HCEC 1CT (cell line): ENCODE measurements around the gene KRTAP10-5.
"Not testable (repeated sequence)": the region's sequence is repeated elsewhere in the genome, so short reads cannot be mapped to it uniquely, and the experiment has no call there.

Source experiments
- DNase-seq: peaks from one replicate; pipeline ENCODE4 v3.0.0-alpha.2; 2017

The KRTAP10-5 gene

GRCh38 chr21:44590311-44590721, 9.9 kb upstream of the KRTAP10-5 start:
- no peak for DNase-seq

- no peak for DNase-seq
Measured at GRCh38 chr21:44589586-44590305, 9.3 kb upstream of the KRTAP10-5 start.

- DNase-seq: no peak
Measured at GRCh38 chr21:44589094-44589493, 8.7 kb upstream of the KRTAP10-5 start.

- DNase-seq: no peak
Measured at GRCh38 chr21:44585892-44586291, 5.5 kb upstream of the KRTAP10-5 start.

- DNase-seq: no peak
Measured at GRCh38 chr21:44583800-44584147, 3.4 kb upstream of the KRTAP10-5 start.

GRCh38 chr21:44583089-44583799, 2.8 kb upstream of the KRTAP10-5 start:
- DNase-seq: no peak

DNA sequence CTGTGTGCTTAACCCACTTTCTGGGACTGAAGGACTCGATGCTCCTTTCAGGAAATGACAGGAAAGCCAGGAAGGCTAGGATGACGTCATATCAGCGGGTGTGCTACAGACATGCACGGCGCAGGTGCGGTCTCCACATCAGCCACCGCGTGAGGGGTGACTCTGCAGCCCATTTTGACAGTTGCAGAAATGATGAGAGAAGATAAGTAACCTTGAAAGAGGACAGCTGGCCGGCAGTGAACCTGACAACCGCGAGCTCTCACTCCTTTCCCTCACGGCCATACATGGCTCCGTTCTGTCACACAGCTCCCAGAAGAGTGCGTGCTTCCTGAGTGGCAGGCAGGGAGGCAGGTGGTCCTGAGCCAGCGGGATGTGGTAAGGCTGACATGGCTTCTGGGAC, 1.7 kb upstream of the KRTAP10-5 start:
- no peak for DNase-seq

GRCh38 chr21:44581158-44581557, 754 bp upstream of the KRTAP10-5 start:
- no peak for DNase-seq

- no peak for DNase-seq
Measured at GRCh38 chr21:44579833-44580144, 615 bp downstream of the KRTAP10-5 start.

DNA sequence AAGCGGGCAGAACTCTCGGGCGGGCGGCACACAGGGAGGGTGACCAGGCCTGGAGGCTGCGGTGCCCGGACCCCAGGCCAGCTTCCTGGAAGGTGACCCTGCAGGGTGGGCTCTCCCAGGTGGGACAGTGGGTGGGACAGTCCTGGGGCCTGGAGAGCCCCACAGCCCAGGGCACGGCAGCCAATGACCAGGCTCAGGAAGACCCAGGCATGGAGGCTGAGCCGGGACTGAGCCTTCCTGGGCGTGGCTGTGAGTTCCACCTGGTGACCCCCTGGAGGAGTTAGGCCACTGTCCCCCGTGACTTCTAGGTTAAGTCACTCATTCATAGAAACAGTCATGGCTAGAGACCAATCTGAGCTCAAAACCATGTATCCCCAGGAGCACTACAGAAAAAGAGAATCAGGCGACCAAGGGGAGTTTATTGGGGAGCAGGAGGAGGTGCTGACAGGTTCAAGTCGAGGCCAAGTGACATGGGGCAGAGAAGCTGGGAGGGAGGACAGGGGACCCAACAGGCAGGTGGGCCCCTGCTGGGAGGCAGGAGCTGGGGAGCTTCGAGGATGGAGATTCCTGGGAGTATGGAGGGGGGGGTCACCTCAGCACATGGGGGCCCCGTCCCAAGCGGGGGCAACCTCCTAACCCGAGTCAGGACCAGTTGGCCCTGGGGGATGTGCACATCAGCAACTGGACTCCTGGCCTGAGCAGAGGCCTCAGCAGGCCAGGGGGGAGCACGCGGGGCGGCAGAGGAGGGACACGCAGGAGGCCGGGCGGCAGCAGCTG, 1.2 kb downstream of the KRTAP10-5 start:
- no peak for DNase-seq

- no peak for DNase-seq
Measured at GRCh38 chr21:44578371-44579055, 1.9 kb downstream of the KRTAP10-5 start.

DNA sequence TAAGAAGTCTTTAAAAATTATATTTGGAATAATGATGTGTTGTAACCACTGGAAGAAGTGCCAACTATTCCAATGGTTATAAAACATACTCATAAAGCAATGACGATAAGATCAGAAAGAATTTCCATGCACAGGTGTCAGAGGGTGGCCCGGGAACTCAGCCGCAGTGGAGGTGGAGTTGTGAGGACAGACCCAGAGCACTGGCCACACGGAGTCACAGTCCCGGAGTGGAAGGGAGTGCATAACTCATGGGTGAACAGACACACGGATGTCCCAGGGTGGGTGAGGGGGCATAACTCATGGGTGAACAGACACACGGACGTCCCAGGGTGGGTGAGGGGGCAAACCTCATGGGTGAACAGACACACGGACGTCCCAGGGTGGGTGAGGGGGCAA, 4.4 kb downstream of the KRTAP10-5 start:
- no peak for DNase-seq

GRCh38 chr21:44575307-44576024, 4.9 kb downstream of the KRTAP10-5 start:
- no peak for DNase-seq

DNA sequence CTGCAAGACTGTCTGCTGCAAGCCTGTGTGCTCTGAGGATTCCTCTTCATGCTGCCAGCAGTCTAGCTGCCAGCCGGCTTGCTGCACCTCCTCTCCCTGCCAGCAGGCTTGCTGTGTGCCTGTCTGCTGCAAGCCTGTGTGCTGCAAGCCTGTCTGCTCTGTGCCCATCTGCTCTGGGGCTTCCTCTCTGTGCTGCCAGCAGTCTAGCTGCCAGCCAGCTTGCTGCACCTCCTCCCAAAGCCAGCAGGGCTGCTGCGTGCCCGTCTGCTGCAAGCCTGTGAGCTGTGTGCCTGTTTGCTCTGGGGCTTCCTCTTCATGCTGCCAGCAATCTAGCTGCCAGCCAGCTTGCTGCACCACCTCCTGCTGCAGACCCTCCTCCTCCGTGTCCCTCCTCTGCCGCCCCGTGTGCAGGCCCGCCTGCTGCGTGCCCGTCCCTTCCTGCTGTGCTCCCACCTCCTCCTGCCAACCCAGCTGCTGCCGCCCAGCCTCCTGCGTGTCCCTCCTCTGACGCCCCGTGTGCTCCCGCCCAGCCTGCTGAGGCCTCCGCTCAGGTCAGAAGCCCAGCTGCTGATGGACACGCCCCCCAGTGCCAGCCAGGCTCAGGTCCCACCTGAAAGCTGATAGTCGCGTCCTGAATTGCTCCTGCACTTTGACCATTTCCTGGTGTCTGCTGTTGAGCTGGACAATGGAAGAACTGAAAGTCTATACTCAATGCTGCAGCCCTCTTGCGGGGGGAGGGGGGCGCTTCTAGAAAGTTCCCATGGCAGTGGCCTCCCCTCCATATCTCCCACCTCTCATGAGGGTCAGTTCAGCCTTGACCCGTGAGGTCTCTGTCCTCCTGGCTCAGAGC, 5.7 kb downstream of the KRTAP10-5 start:
- DNase-seq: no peak

GRCh38 chr21:44573630-44574456, 6.6 kb downstream of the KRTAP10-5 start, which contains the start of gene KRTAP10-4:
KRTAP10-4 (plus strand) TSS chr21:44573729; CDS start chr21:44573759, 30 bp downstream.
- not testable (repeated sequence) for DNase-seq

DNA sequence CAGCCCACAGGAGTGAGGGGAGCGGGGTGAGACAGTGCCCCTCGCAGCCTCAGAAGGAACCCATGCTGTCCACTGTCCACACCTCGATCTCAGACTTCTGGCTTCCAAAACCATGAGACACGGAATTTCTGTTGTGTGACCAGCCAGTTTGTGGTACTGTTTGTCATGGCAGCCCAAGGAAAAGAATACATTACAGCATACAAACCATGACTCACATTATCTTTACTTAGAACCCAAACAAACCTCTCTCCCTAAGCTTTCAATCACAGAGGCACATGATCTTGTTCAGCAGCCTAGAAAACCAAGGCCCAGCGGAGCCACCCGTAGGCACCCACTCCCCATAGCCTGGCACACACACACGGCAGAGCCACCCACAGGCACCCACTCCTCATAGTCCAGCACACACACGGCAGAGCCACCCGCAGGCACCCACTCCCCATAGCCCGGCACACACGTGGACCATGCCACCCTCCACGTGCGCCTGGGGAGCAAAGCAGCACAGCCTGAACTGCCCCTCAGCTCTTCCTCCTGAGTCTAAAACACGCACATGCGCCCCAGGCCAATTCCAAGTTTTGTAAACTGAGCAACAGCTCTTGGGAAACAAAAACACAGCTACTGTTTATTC, 7.3 kb downstream of the KRTAP10-5 start:
- DNase-seq: no peak

- no peak for DNase-seq
Measured at GRCh38 chr21:44571844-44572782, 8.3 kb downstream of the KRTAP10-5 start.

DNA sequence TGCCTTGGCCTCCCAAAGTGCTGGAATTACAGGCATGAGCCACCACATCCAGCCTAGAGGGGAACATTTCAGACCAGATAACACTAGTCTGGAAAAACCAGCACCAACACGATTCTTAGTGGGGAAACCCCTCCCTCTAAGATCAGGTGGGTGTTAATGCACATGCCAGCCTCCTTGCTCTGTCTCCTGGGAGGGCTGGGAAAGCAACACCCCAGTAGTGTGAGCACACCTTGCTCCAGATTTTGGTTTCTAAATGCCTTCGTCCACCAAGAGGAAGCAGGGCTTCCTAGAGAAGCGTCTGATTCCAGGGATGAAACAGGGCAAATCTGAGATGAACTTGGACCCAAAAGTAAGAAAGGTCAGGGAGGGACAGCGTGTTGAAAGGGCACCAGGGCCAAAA, 9.1 kb downstream of the KRTAP10-5 start:
- no peak for DNase-seq
